OCI-LY3 (cell line): ENCODE measurements around the gene CCL23.

Experiments used
- H2AFZ ChIP-seq: fragments of 200-600, 300-600 bp; shearing (Covaris generic); 2 replicates; pipeline ENCODE4 v1.6.0; 2014; ENCODE audit warnings: antibody characterized with exemption, low read depth, low read length
- H3K27ac ChIP-seq: fragments of 200-600, 300-600 bp; sonication (generic); 2 replicates; pipeline ENCODE4 v1.5.1; 2014; ENCODE audit warnings: mild to moderate bottlenecking, low read length, moderate library complexity, mixed read lengths
- H3K27me3 ChIP-seq: fragments of 200-600, 300-600 bp; sonication (generic); 2 replicates; pipeline ENCODE4 v1.6.1; 2014; ENCODE audit warnings: low read depth, low read length, mixed read lengths
- H3K36me3 ChIP-seq: fragments of 200-600, 300-600 bp; sonication (generic); replicated peaks from 2 replicates; pipeline ENCODE3; 2014; ENCODE audit warnings: low read depth, low read length, mixed read lengths
- H3K4me1 ChIP-seq: fragments of 300-600, 200-600 bp; sonication (generic); 2 replicates; pipeline ENCODE4 v1.6.1; 2014; ENCODE audit warnings: low read length, mixed read lengths
- H3K4me2 ChIP-seq: fragments of 200-600, 300-600 bp; sonication (generic); 2 replicates; pipeline ENCODE4 v1.6.1; 2014; ENCODE audit warnings: low read length, mixed read lengths
- H3K4me3 ChIP-seq: fragments of 300-600, 200-600 bp; sonication (generic); 2 replicates; pipeline ENCODE4 v1.5.1; 2014; ENCODE audit warnings: antibody characterized with exemption, mild to moderate bottlenecking, low read length, moderate library complexity
- H3K79me2 ChIP-seq: fragments of 300-600, 200-600 bp; shearing (Covaris generic); 2 replicates; pipeline ENCODE4 v1.6.1; 2014; ENCODE audit warnings: mild to moderate bottlenecking, low read length, mixed read lengths
- H3K9ac ChIP-seq: fragments of 300-600, 200-600 bp; shearing (Covaris generic); 2 replicates; pipeline ENCODE4 v1.6.0; 2014; ENCODE audit warnings: mild to moderate bottlenecking, low read length, moderate library complexity
- H3K9me3 ChIP-seq: fragments of 200-600, 300-600 bp; shearing (Covaris generic); 2 replicates; pipeline ENCODE4 v1.6.1; 2014; ENCODE audit warnings: low read length, mixed read lengths; ENCODE audit not compliant: insufficient read depth
- H4K20me1 ChIP-seq: fragments of 200-600, 300-600 bp; sonication (generic); 2 replicates; pipeline ENCODE4 v1.6.1; 2016; ENCODE audit warnings: low read length, mixed read lengths; ENCODE audit not compliant: insufficient read depth
- CTCF ChIP-seq: fragments of 200-600, 300-600 bp; sonication (generic); IDR thresholded peaks from 2 replicates; pipeline ENCODE4 v1.5.1; 2014; ENCODE audit warnings: antibody characterized with exemption, low read length, low read depth
- EZH2phosphoT487 ChIP-seq: fragments of 200-600 bp; shearing (Covaris generic); IDR thresholded peaks from 2 replicates; pipeline ENCODE4 v1.6.1; 2018; ENCODE audit warnings: antibody characterized with exemption, mixed run types, low read depth

Gene CCL23

DNA sequence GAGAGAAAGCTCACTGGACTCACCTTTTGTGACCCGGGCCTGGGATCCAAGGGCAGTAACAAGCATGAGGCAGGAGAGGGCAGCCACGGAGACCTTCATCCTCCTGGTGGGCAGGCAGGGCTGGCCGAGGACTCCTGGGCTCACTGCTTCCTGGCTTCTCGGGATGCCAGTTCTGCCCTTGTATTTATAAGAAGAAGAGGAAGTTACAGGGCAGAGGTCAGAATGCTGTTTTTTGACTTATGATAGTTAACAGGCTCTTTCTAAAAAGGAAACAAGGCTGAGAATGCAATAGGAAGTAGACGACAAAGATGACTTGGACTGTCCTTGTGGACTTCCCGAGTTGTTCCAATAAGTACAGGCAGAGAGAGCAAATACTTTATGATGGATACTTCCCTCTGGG is at the start of gene CCL23:
CCL23 (minus strand) TSS at position 174 of the 400 bp plus-strand sequence; CDS start at position 99, 75 bp downstream.
- Histone ChIP-seq H3K4me2 (peak within 1 kb of the TSS; percentile 42), H3K4me3 (no peak within 1 kb of the TSS), H3K4me1 (peaks cover 16% of the 10 kb centered on the region), H2AFZ (0 out of 2 replicates have a peak within 1 kb of the TSS, but pooled peaks have one; percentile 7), H3K9me3 (no peaks in the 10 kb centered on the region), H3K36me3 (no peaks in the 10 kb centered on the region), H3K27me3 (peaks cover 18% of the 10 kb centered on the region), H3K79me2 (no peaks in the 10 kb centered on the region), H3K9ac (no peak within 1 kb of the TSS), H3K27ac (no peak within 1 kb of the TSS), H4K20me1 (no peaks in the 10 kb centered on the region)
- TF ChIP-seq CTCF: peak; percentile 16; the same call in 1 of the 2 replicates
- no peak for TF ChIP-seq EZH2phosphoT487

GRCh38 chr17:36066365-36066985 is 48.7 kb upstream of the CCL23 start:
- H3K27ac ChIP-seq: no peak overlapping the region
- no peaks in the 10 kb centered on the region for H3K4me1 ChIP-seq
- no peaks in the 10 kb centered on the region for H3K36me3 ChIP-seq
- H3K9me3 ChIP-seq: no peaks in the 10 kb centered on the region
- no peak overlapping the region for H2AFZ ChIP-seq
- peaks cover 19% of the 10 kb centered on the region for H3K27me3 ChIP-seq
- H4K20me1 ChIP-seq: no peaks in the 10 kb centered on the region
- H3K4me2 ChIP-seq: no peak overlapping the region
- no peak overlapping the region for H3K4me3 ChIP-seq
- H3K9ac ChIP-seq: no peak overlapping the region
- TF ChIP-seq CTCF (no peak), EZH2phosphoT487 (no peak)
- no peaks in the 10 kb centered on the region for H3K79me2 ChIP-seq

DNA sequence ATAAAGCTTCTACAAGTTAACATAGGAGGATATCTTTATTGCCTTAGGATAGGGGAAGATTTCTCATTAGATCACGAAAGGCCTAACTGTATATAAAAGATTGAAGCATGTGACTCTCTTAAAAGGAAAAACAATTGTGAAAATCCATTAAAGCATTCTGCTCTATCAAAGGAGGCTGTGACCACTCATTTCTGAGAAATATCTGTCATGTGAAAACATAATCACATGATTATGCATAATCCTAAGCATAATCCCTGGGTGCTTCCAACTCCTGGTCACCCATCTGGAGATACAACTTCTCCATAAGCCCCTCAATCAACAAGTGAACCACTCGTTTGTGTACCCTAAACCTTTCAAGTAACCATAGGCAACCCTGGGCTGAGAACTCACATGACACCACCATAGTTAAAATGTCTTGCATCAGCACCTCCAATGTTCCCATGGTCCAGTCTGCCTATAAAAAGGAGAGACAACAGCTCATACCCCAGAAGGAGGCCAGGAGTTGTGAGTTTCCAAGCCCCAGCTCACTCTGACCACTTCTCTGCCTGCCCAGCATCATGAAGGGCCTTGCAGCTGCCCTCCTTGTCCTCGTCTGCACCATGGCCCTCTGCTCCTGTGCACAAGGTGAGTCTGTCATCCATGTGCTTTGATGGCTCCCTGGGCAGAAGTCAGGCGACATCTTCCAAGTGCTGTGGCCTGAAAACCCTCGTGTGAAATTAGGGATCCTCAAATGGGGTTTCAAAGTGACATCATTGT is 46.2 kb upstream of the CCL23 start, which contains the start of gene CCL18:
CCL18 (plus strand) TSS at position 487 of the 756 bp plus-strand sequence; CDS start at position 558, 71 bp downstream.
- H3K79me2 ChIP-seq: no peaks in the 10 kb centered on the region
- H3K27ac ChIP-seq: no peak within 1 kb of the TSS
- TF ChIP-seq EZH2phosphoT487: no peak
- TF ChIP-seq CTCF: no peak

GRCh38 chr17:36060816-36061215 is 43.0 kb upstream of the CCL23 start:
- no peaks in the 10 kb centered on the region for H3K36me3 ChIP-seq
- H2AFZ ChIP-seq: no peak overlapping the region
- H3K79me2 ChIP-seq: no peaks in the 10 kb centered on the region
- H3K9ac ChIP-seq: no peak overlapping the region
- TF ChIP-seq CTCF: no peak
- no peak for TF ChIP-seq EZH2phosphoT487
- H3K4me3 ChIP-seq: no peak overlapping the region
- H3K27me3 ChIP-seq: peaks cover 26% of the 10 kb centered on the region
- H3K9me3 ChIP-seq: no peaks in the 10 kb centered on the region
- no peaks in the 10 kb centered on the region for H3K4me1 ChIP-seq
- no peak overlapping the region for H3K27ac ChIP-seq
- no peak overlapping the region for H3K4me2 ChIP-seq
- no peaks in the 10 kb centered on the region for H4K20me1 ChIP-seq

More for the DNA sequence above, 46.2 kb upstream of the CCL23 start, which contains the start of gene CCL18:
- Histone ChIP-seq H3K4me1 (no peaks in the 10 kb centered on the region), H3K9me3 (no peaks in the 10 kb centered on the region), H3K4me2 (no peak within 1 kb of the TSS), H3K36me3 (no peaks in the 10 kb centered on the region), H3K4me3 (no peak within 1 kb of the TSS), H2AFZ (no peak within 1 kb of the TSS), H4K20me1 (no peaks in the 10 kb centered on the region), H3K9ac (no peak within 1 kb of the TSS), H3K27me3 (peaks cover 38% of the 10 kb centered on the region)
